ENCODE data around the gene OSGEP.

DNA sequence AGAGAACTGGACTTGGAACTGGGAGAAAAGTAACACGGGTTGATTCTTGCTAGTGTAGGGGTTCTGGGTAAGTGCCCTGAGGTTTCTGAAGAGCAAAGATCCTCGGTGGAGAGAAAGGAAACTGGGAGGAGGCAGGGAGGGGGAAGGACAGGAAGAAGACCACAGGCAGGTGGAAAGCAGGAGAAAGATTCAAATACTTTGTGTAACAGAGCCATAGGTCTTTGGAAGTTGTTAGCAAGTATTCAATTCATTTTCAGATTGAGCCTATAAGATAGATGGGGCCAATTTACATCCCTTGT is 15.9 kb upstream of the OSGEP start:
- TF ChIP-seq, protein P1, sequence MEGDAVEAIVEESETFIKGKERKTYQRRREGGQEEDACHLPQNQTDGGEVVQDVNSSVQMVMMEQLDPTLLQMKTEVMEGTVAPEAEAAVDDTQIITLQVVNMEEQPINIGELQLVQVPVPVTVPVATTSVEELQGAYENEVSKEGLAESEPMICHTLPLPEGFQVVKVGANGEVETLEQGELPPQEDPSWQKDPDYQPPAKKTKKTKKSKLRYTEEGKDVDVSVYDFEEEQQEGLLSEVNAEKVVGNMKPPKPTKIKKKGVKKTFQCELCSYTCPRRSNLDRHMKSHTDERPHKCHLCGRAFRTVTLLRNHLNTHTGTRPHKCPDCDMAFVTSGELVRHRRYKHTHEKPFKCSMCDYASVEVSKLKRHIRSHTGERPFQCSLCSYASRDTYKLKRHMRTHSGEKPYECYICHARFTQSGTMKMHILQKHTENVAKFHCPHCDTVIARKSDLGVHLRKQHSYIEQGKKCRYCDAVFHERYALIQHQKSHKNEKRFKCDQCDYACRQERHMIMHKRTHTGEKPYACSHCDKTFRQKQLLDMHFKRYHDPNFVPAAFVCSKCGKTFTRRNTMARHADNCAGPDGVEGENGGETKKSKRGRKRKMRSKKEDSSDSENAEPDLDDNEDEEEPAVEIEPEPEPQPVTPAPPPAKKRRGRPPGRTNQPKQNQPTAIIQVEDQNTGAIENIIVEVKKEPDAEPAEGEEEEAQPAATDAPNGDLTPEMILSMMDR (conservative IDR thresholded peaks at IDR 0.05; ENCODE audit: low read length), result no peak
- TF ChIP-seq EZH2phosphoT487 (IDR thresholded peaks at IDR 0.05; ENCODE audit: borderline replicate concordance, low read depth, low read length), result no peak
